Bronchial epithelial cell (primary cell): ENCODE measurements around the gene FAM131C. TPM values are rescaled to one million over a fixed set of nuclear protein-coding genes. Genes with fewer than 3 reads are reported as not detected.
"Not testable (repeated sequence)": the region's sequence is repeated elsewhere in the genome, so short reads cannot be mapped to it uniquely, and the experiment has no call there.

Experiments used
- DNase-seq: peaks from one replicate; pipeline ENCODE4 v3.0.0-alpha.2; 2010; ENCODE audit warnings: low read depth
- FAIRE-seq: peaks from 2 replicates; lab custom pipeline; 2011; peaks lifted over from hg19 to GRCh38; lab: Jason Lieb, UNC
- H3K27me3 ChIP-seq: 2 replicates; pipeline ENCODE4 v1.5.1; 2011; ENCODE audit warnings: low read length; ENCODE audit not compliant: control insufficient read depth, insufficient read depth
- H3K36me3 ChIP-seq: 2 replicates; pipeline ENCODE4 v1.5.1; 2011; ENCODE audit warnings: low read length; ENCODE audit not compliant: control insufficient read depth, insufficient read depth
- H3K4me3 ChIP-seq: 2 replicates; pipeline ENCODE4 v1.5.1; 2011; ENCODE audit warnings: mild to moderate bottlenecking, low read depth, low read length, control low read depth
- total RNA-seq: library from RNA; depleted of rRNA; stranded (reverse); fragments of >200 nt; gene quantifications from 2 replicates; pipeline ENCODE4 v1.2.1, GENCODE V29; 2014
- TF ChIP-seq, protein P1 (sequence below): IDR thresholded peaks from 2 replicates; pipeline ENCODE4 v1.5.1; 2011; ENCODE audit warnings: mild to moderate bottlenecking, moderate library complexity, low read length, control low read depth, inconsistent platforms; ENCODE audit not compliant: insufficient read depth, severe bottlenecking

The FAM131C gene
- total RNA-seq, 1 donor from 2014 or later = 0.53 TPM

DNA sequence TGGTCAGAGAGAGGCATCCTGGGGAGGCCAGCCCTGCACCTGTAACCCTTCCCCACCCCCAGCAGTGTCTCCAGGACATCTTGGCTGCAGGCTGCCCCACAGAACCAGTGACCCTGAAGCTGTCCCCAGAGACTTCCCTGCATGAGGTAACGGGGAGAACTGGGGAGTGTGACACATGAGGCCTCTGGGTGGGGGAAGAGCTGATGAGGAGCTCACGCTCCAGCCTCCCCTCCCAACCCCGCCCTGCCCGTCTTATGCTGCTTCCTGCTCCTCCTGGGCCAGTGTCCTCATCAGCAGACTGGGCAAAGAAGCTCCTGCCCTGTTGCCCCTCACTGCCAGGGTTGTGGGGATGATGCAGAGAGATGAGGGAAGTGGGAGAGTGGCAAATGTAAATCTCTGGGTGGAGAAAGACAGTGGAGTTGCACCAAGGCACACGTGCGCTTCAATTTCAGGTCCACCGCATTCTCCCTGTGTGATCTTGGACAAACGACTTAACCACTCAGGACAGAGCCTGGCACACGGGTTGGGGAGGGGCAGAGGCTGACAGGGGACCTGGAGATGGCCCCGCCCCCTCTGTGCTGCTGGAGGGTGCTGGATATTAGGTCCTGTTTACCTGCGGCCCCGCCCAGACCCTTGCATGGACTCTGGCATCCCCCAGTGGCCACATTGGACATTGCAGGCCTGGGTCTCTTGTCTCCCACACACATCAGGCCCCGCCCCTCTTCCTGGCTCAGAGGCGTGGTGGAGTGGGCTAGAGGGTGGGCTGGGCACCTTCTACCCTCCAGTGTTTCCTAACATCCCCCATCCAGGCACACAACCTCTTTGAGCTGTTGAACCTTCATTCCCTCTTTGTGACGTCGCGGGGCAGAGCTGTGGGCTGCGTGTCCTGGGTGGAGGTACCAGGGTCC lies 17.6 kb downstream of the FAM131C start:
- TF ChIP-seq, protein P1, sequence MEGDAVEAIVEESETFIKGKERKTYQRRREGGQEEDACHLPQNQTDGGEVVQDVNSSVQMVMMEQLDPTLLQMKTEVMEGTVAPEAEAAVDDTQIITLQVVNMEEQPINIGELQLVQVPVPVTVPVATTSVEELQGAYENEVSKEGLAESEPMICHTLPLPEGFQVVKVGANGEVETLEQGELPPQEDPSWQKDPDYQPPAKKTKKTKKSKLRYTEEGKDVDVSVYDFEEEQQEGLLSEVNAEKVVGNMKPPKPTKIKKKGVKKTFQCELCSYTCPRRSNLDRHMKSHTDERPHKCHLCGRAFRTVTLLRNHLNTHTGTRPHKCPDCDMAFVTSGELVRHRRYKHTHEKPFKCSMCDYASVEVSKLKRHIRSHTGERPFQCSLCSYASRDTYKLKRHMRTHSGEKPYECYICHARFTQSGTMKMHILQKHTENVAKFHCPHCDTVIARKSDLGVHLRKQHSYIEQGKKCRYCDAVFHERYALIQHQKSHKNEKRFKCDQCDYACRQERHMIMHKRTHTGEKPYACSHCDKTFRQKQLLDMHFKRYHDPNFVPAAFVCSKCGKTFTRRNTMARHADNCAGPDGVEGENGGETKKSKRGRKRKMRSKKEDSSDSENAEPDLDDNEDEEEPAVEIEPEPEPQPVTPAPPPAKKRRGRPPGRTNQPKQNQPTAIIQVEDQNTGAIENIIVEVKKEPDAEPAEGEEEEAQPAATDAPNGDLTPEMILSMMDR = peak; percentile 98
- H3K4me3 ChIP-seq = no peak overlapping the region
- FAIRE-seq (no peak), DNase-seq (peak; percentile 83)
- peaks cover 2% of the 10 kb centered on the region for H3K27me3 ChIP-seq
- H3K36me3 ChIP-seq = no peaks in the 10 kb centered on the region

DNA sequence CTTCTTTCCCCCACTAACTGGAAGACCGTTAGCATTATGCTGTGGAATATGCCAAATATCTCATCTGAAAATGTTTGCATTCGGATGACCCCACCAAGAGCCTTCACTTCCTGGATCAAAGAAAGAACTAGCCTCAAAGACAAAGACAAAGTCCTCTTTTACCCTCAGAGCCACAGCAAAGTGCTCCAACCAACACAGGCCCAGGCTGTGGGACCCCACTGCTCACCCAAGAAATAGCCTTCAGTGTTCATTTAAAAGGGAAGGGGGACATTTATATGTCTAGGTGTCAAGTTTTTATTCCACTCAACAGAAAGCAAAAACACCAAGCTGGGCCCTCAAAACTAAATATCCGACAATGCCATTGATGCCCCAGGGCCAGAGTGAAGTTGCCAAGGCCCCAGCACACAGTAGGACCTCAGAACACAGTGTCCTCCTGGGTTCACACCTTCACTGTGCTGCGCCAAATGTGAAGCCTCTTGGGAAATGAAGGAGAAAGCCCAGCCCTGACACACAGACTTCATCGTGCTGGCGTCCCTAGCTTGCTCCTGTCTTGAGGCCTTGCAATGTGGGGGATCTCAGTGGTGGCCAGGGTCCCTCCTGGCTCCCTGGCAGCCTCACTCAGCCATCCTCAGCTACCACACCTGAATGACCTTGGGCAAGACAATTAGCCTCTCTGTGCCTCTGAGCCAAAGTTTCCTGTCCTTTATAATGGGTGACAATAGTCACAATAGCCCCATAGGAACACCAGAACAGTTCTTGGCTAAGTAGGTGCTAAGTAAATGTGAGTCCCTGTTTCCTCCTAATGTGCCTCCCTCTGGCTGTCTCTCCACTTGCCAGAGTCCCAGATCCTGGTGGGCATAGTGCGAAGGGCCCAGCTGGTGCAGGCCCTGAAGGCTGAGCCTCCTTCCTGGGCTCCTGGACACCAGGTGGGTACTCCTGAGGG lies 18.6 kb downstream of the FAM131C start:
- FAIRE-seq = no peak
- H3K36me3 ChIP-seq = no peaks in the 10 kb centered on the region
- no peak for DNase-seq
- H3K27me3 ChIP-seq = peaks cover 2% of the 10 kb centered on the region
- no peak overlapping the region for H3K4me3 ChIP-seq
- TF ChIP-seq, protein P1 = no peak

DNA sequence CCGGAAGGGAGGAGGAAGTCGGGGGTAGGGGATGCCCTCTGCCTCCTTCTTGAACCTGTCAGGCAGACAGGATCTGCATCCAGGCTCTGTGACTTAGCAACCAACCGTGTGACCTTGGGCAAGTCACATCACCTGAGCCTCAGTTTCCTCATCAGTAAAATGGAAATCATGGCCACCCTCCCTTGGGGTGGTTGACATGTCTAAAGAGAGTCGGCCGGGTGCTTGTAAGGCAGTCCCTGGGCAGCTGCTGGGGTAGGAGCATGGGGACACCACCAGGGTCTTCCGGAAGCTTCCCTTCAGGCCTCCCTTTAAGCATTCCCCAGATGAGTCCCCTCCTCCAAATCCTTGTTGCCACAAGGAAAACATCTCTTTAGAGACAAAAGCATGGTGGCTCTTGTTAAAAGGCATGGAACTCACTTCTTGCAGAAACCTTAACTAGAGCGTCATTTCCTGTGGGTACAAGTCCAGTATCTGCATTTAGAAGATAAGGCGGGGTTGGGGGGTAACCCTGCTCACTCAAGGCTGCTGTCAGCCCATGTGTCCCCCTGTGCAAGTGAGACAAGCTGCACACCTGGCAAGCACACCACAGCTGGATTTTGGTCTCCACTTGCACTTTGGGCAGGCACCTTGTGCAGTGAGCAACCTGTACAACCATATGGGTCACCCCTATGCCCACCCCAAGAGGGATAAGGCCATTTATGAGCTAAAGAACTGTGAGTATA lies 19.5 kb downstream of the FAM131C start:
- Histone ChIP-seq H3K36me3 (no peaks in the 10 kb centered on the region), H3K4me3 (no peak overlapping the region), H3K27me3 (peaks cover 2% of the 10 kb centered on the region)
- FAIRE-seq (no peak), DNase-seq (no peak)
- TF ChIP-seq, protein P1 = no peak

DNA sequence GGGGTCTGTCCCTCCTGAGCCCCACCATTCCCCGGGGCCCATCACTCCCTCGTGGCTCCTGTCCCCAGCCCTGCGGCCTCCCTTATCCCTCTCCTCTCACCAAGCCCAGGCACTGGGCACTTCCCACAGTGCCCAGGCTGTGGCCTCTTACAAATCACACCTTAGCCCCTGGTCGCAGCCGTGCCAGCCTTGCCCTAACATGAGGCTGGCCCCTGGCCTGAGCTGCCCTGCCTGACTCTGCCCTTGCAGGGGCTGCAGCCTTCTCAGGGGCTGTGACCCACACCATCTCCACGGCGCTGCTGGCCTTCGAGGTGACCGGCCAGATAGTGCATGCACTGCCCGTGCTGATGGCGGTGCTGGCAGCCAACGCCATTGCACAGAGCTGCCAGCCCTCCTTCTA lies 21.5 kb downstream of the FAM131C start:
- FAIRE-seq = peak; percentile 7
- not testable (repeated sequence) for DNase-seq, H3K27me3 ChIP-seq, H3K36me3 ChIP-seq, H3K4me3 ChIP-seq

DNA sequence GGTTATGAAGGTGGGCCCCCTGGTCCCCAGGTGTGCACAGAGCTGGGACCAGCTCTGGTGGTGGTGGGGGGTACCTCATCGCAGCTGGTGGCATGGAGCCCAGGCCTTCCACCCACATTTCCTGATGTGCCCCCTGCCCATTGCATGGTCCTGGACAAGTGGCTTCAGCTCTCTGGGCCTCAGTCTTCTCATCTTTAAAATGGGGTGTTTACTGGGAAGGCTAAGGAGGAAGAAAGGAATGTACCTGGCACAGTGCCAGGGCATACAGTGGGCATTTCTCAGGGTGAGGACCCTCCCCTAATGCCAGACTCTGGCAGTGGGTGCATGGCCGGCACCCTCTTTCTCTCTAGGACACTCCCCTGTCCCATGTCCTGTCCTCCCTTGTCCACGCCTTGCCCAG lies 22.4 kb downstream of the FAM131C start:
- no peak for FAIRE-seq

More for the DNA sequence above, 22.4 kb downstream of the FAM131C start:
- Histone ChIP-seq H3K36me3 (no peaks in the 10 kb centered on the region), H3K27me3 (peaks cover 1% of the 10 kb centered on the region), H3K4me3 (no peak overlapping the region)
- no peak for DNase-seq
- TF ChIP-seq, protein P1 = no peak
